Activated gamma-delta T cell treated with anti-CD3 and anti-CD28 coated beads, Interleukin-2, amount 50 U/mL, for 16 hours (primary cell): ENCODE measurements around the gene BCKDHB.
"Not testable (repeated sequence)": the region's sequence is repeated elsewhere in the genome, so short reads cannot be mapped to it uniquely, and the experiment has no call there.

ENCODE experiments used
- DNase-seq: peaks from one replicate; pipeline ENCODE4 v3.0.0-alpha.2; 2020; ENCODE audit warnings: low read depth

BCKDHB gene

GRCh38 chr6:80209430-80209829 is 103.0 kb downstream of the BCKDHB start:
- DNase-seq = no peak

- no peak for DNase-seq
Measured at GRCh38 chr6:80210618-80211017, 104.1 kb downstream of the BCKDHB start.

GRCh38 chr6:80211286-80211685 is 104.8 kb downstream of the BCKDHB start:
- DNase-seq = no peak

- DNase-seq = not testable (repeated sequence)
Measured at GRCh38 chr6:80211890-80212289, 105.4 kb downstream of the BCKDHB start.

GRCh38 chr6:80214436-80215022 is 108.1 kb downstream of the BCKDHB start:
- DNase-seq = no peak

GRCh38 chr6:80215063-80215462 is 108.6 kb downstream of the BCKDHB start:
- DNase-seq = no peak

GRCh38 chr6:80217794-80218193 is 111.3 kb downstream of the BCKDHB start:
- no peak for DNase-seq

GRCh38 chr6:80223743-80224212 is 117.3 kb downstream of the BCKDHB start:
- no peak for DNase-seq

- DNase-seq = no peak
Measured at GRCh38 chr6:80226151-80226550, 119.7 kb downstream of the BCKDHB start.

GRCh38 chr6:80226699-80227098 is 120.2 kb downstream of the BCKDHB start:
- no peak for DNase-seq

- no peak for DNase-seq
Measured at GRCh38 chr6:80227545-80228105, 121.2 kb downstream of the BCKDHB start.

GRCh38 chr6:80233262-80233661 is 126.8 kb downstream of the BCKDHB start:
- DNase-seq = no peak

- DNase-seq = no peak
Measured at GRCh38 chr6:80233958-80234357, 127.5 kb downstream of the BCKDHB start.

GRCh38 chr6:80234401-80234800 is 127.9 kb downstream of the BCKDHB start:
- DNase-seq = no peak

- no peak for DNase-seq
Measured at GRCh38 chr6:80234908-80235307, 128.4 kb downstream of the BCKDHB start.

- no peak for DNase-seq
Measured at GRCh38 chr6:80235647-80236046, 129.2 kb downstream of the BCKDHB start.

GRCh38 chr6:80238754-80239153 is 132.3 kb downstream of the BCKDHB start:
- not testable (repeated sequence) for DNase-seq

GRCh38 chr6:80245043-80245442 is 138.6 kb downstream of the BCKDHB start:
- no peak for DNase-seq

- DNase-seq = no peak
Measured at GRCh38 chr6:80249897-80250296, 143.4 kb downstream of the BCKDHB start.

- no peak for DNase-seq
Measured at GRCh38 chr6:80250391-80250997, 144.0 kb downstream of the BCKDHB start.

- no peak for DNase-seq
Measured at GRCh38 chr6:80251321-80251720, 144.8 kb downstream of the BCKDHB start.

GRCh38 chr6:80254716-80255115 is 148.2 kb downstream of the BCKDHB start:
- DNase-seq = no peak

- DNase-seq = no peak
Measured at GRCh38 chr6:80256691-80257090, 150.2 kb downstream of the BCKDHB start.

GRCh38 chr6:80259118-80259517 is 152.6 kb downstream of the BCKDHB start:
- no peak for DNase-seq
